GM19025 (cell line): ENCODE results near the gene IGSF21.
"Not testable (repeated sequence)": the region's sequence is repeated elsewhere in the genome, so short reads cannot be mapped to it uniquely, and the experiment has no call there.

Experiments used
- ATAC-seq: cut with Tn5 transposase; IDR thresholded peaks from one replicate; pipeline ENCODE4 v1.9.1; 2021; ENCODE audit warnings: mild to moderate bottlenecking, low read depth, moderate library complexity; ENCODE audit not compliant: unreplicated experiment

IGSF21 gene

GRCh38 chr1:18344755-18345154 is 237.2 kb downstream of the IGSF21 start:
- no peak for ATAC-seq

- no peak for ATAC-seq
Observed at GRCh38 chr1:18347559-18347958, 240.0 kb downstream of the IGSF21 start.

GRCh38 chr1:18348354-18348753 is 240.8 kb downstream of the IGSF21 start:
- no peak for ATAC-seq

GRCh38 chr1:18350747-18351146 is 243.1 kb downstream of the IGSF21 start:
- ATAC-seq = no peak

GRCh38 chr1:18351735-18352134 is 244.1 kb downstream of the IGSF21 start:
- ATAC-seq = no peak

- ATAC-seq = no peak
Observed at GRCh38 chr1:18352636-18353265, 245.2 kb downstream of the IGSF21 start.

GRCh38 chr1:18353528-18353927 is 245.9 kb downstream of the IGSF21 start:
- ATAC-seq = no peak

- ATAC-seq = no peak
Observed at GRCh38 chr1:18353992-18354391, 246.4 kb downstream of the IGSF21 start.

- no peak for ATAC-seq
Observed at GRCh38 chr1:18354612-18355011, 247.0 kb downstream of the IGSF21 start.

- no peak for ATAC-seq
Observed at GRCh38 chr1:18357622-18358230, 250.1 kb downstream of the IGSF21 start.

GRCh38 chr1:18358600-18358999 is 251.0 kb downstream of the IGSF21 start:
- no peak for ATAC-seq

- ATAC-seq = no peak
Observed at GRCh38 chr1:18360251-18360650, 252.7 kb downstream of the IGSF21 start.

- ATAC-seq = no peak
Observed at GRCh38 chr1:18362150-18362549, 254.6 kb downstream of the IGSF21 start.

- no peak for ATAC-seq
Observed at GRCh38 chr1:18363436-18363835, 255.8 kb downstream of the IGSF21 start.

- no peak for ATAC-seq
Observed at GRCh38 chr1:18365099-18365705, 257.6 kb downstream of the IGSF21 start.

GRCh38 chr1:18372505-18372904 is 264.9 kb downstream of the IGSF21 start:
- not testable (repeated sequence) for ATAC-seq

GRCh38 chr1:18373151-18373550 is 265.6 kb downstream of the IGSF21 start:
- no peak for ATAC-seq

- no peak for ATAC-seq
Observed at GRCh38 chr1:18373882-18374493, 266.4 kb downstream of the IGSF21 start.

- no peak for ATAC-seq
Observed at GRCh38 chr1:18376661-18377060, 269.1 kb downstream of the IGSF21 start.

GRCh38 chr1:18380288-18380687 is 272.7 kb downstream of the IGSF21 start:
- ATAC-seq = no peak

- ATAC-seq = no peak
Observed at GRCh38 chr1:18384059-18384458, 276.5 kb downstream of the IGSF21 start.

- ATAC-seq = no peak
Observed at GRCh38 chr1:18384471-18384870, 276.9 kb downstream of the IGSF21 start.
